Lower lobe of right lung (tissue), 2 donors: ENCODE results near the gene BIRC2. TPM values are rescaled to one million over a fixed set of nuclear protein-coding genes. Genes with fewer than 3 reads are reported as not detected.

Experiments
- ATAC-seq, 2 donors: fragments of 200-7000 bp; cut with Tn5 transposase; one replicate each; pipeline ENCODE4 v1.9.1; 2020 to 2022; ENCODE audit warnings: mild to moderate bottlenecking in 2 of 2, moderate library complexity in 2 of 2
- DNase-seq: peaks from one replicate; pipeline ENCODE4 v3.0.0-alpha.2; 2020
- H3K27ac ChIP-seq: fragments of 200-600 bp; one replicate; pipeline ENCODE4 v1.8.0; 2022
- H3K27me3 ChIP-seq: fragments of 200-600 bp; one replicate; pipeline ENCODE4 v1.8.0; 2022; ENCODE audit warnings: low read depth
- H3K36me3 ChIP-seq: fragments of 200-600 bp; one replicate; pipeline ENCODE4 v1.8.0; 2022; ENCODE audit warnings: mild to moderate bottlenecking
- H3K4me1 ChIP-seq: fragments of 200-600 bp; one replicate; pipeline ENCODE4 v1.8.0; 2022
- H3K4me3 ChIP-seq: fragments of 200-600 bp; one replicate; pipeline ENCODE4 v1.8.0; 2022; ENCODE audit warnings: mild to moderate bottlenecking
- H3K9me3 ChIP-seq: fragments of 200-600 bp; one replicate; pipeline ENCODE4 v1.8.0; 2022
- CTCF ChIP-seq: fragments of 200-600 bp; IDR thresholded peaks from one replicate; pipeline ENCODE4 v1.8.0; 2022; ENCODE audit warnings: antibody characterized with exemption, mild to moderate bottlenecking
- intact Hi-C: fragments of 100-400 bp; cut with DNase I; formaldehyde crosslinking; loops from one replicate; pipeline ENCODE4 v1.11.0; 2022
- total RNA-seq: library from RNA; stranded (reverse); fragmentation: NEBNext Ultra II Directional; extraction: Animal tissue kit (Norgen Biotek cat#: 25700); gene quantifications from one replicate; pipeline ENCODE4 v1.2.1, GENCODE V29; 2021
- donor health status: DM: no; HTN: yes; CAD: no; lungs with severe emphysema.

Gene BIRC2
- total RNA-seq, 1 donor from 2014 or later = 46.0 TPM

GRCh38 chr11:102312667-102313066, 34.3 kb upstream of the BIRC2 start:
- Histone ChIP-seq H3K36me3 (no peaks in the 10 kb centered on the region), H3K4me1 (peaks cover 41% of the 10 kb centered on the region), H3K27ac (peak overlapping the region; percentile 78), H3K4me3 (peak overlapping the region; percentile 27), H3K9me3 (no peaks in the 10 kb centered on the region), H3K27me3 (no peaks in the 10 kb centered on the region)
- TF ChIP-seq CTCF = no peak
- no peak for DNase-seq
- intact Hi-C loops = no loop called here
- peak in 1 of 2 donors; percentile 41 for ATAC-seq

GRCh38 chr11:102313238-102313940, 33.6 kb upstream of the BIRC2 start:
- ATAC-seq = no peak
- TF ChIP-seq CTCF = no peak
- peaks cover 47% of the 10 kb centered on the region for H3K4me1 ChIP-seq

GRCh38 chr11:102314784-102315183, 32.2 kb upstream of the BIRC2 start:
- H3K27me3 ChIP-seq = no peaks in the 10 kb centered on the region
- no peak overlapping the region for H3K4me3 ChIP-seq
- no peaks in the 10 kb centered on the region for H3K9me3 ChIP-seq
- H3K27ac ChIP-seq = no peak overlapping the region
- DNase-seq = no peak
- no peak for TF ChIP-seq CTCF
- no peaks in the 10 kb centered on the region for H3K36me3 ChIP-seq
- ATAC-seq = no peak
- peaks cover 59% of the 10 kb centered on the region for H3K4me1 ChIP-seq
- intact Hi-C loops = no loop called here

More at GRCh38 chr11:102313238-102313940, 33.6 kb upstream of the BIRC2 start:
- Histone ChIP-seq H3K36me3 (no peaks in the 10 kb centered on the region), H3K27ac (peak overlapping the region; percentile 78), H3K4me3 (peak overlapping the region; percentile 27), H3K27me3 (no peaks in the 10 kb centered on the region), H3K9me3 (no peaks in the 10 kb centered on the region)
- no peak for DNase-seq
- intact Hi-C loops = no loop called here

- no peaks in the 10 kb centered on the region for H3K27me3 ChIP-seq
- H3K4me3 ChIP-seq = peak overlapping the region; percentile 58
- DNase-seq (no peak), ATAC-seq (no peak)
- intact Hi-C loops = no loop called here
- peak overlapping the region; percentile 81 for H3K27ac ChIP-seq
- H3K4me1 ChIP-seq = peaks cover 73% of the 10 kb centered on the region
- H3K36me3 ChIP-seq = no peaks in the 10 kb centered on the region
- no peak for TF ChIP-seq CTCF
- H3K9me3 ChIP-seq = no peaks in the 10 kb centered on the region
These were observed 30.6 kb upstream of the BIRC2 start for GRCh38 chr11:102316346-102316904.

GRCh38 chr11:102317099-102317767, 29.8 kb upstream of the BIRC2 start, which contains the start of gene BIRC3:
Gene BIRC3 (plus strand): TSS chr11:102317484. CDS start chr11:102324510, 7,026 bp downstream.
- intact Hi-C loops = no loop called here
- H3K36me3 ChIP-seq = no peaks in the 10 kb centered on the region
- peak; percentile 49 for TF ChIP-seq CTCF
- DNase-seq = peak; percentile 89
- H3K9me3 ChIP-seq = no peaks in the 10 kb centered on the region
- peaks cover 73% of the 10 kb centered on the region for H3K4me1 ChIP-seq
- H3K4me3 ChIP-seq = peak within 1 kb of the TSS; percentile 58
- H3K27me3 ChIP-seq = no peaks in the 10 kb centered on the region
- peak within 1 kb of the TSS; percentile 81 for H3K27ac ChIP-seq
- peak; percentile 97 for ATAC-seq
